Liver (tissue), 9 donors: Measurements from ENCODE around the gene AP5S1. TPM values are rescaled to one million over a fixed set of nuclear protein-coding genes. Genes with fewer than 3 reads are reported as not detected.
A peak's percentile ranks its signal among the peaks of the same experiment; 100 is the strongest.
"Not testable (repeated sequence)": the region's sequence is repeated elsewhere in the genome, so short reads cannot be mapped to it uniquely, and the experiment has no call there.

Source experiments
- DNase-seq: peaks from one replicate; pipeline ENCODE4 v3.0.0-alpha.2; 2017; ENCODE audit warnings: low spot score
- H3K27ac ChIP-seq, 2 donors: one replicate each; pipeline ENCODE4 v1.7.0; 2013; ENCODE audit warnings: inconsistent platforms in 2 of 2, low read length in 2 of 2, control low read depth in 1 of 2, low read depth in 1 of 2, mild to moderate bottlenecking in 1 of 2
- H3K27me3 ChIP-seq, 4 donors: one replicate each; pipeline versions ENCODE4 v1.6.1 to v1.7.0; 2013; ENCODE audit warnings: low read length in 3 of 4, inconsistent platforms in 1 of 4, mild to moderate bottlenecking in 1 of 4, moderate library complexity in 1 of 4; ENCODE audit not compliant: control insufficient read depth in 4 of 4, insufficient read depth in 4 of 4
- H3K36me3 ChIP-seq, 4 donors: one replicate each; pipeline versions ENCODE4 v1.6.1 to v1.7.0; 2013; ENCODE audit warnings: low read length in 3 of 4, mild to moderate bottlenecking in 3 of 4, low read depth in 1 of 4, moderate library complexity in 1 of 4; ENCODE audit not compliant: control insufficient read depth in 4 of 4, insufficient read depth in 3 of 4
- H3K4me1 ChIP-seq, 4 donors: one replicate each; pipeline versions ENCODE4 v1.6.1 to v1.7.0; 2013; ENCODE audit warnings: low read length in 3 of 4, mild to moderate bottlenecking in 3 of 4, moderate library complexity in 1 of 4; ENCODE audit not compliant: control insufficient read depth in 4 of 4, insufficient read depth in 4 of 4
- H3K4me3 ChIP-seq, 3 donors: one replicate each; pipeline versions ENCODE4 v1.6.1 to v1.7.0; 2013; ENCODE audit warnings: low read length in 3 of 3, control low read depth in 1 of 3, low read depth in 1 of 3, mild to moderate bottlenecking in 1 of 3
- H3K9ac ChIP-seq, 2 donors: one replicate each; pipeline ENCODE4 v1.7.0; 2013; ENCODE audit warnings: low read length in 2 of 2, mild to moderate bottlenecking in 2 of 2, moderate library complexity in 2 of 2, control low read depth in 1 of 2, low read depth in 1 of 2
- H3K9me3 ChIP-seq, 4 donors: one replicate each; pipeline versions ENCODE4 v1.6.1 to v1.7.0; 2013; ENCODE audit warnings: low read length in 3 of 4; ENCODE audit not compliant: control insufficient read depth in 4 of 4
- CTCF ChIP-seq: fragments of 150-350 bp; IDR thresholded peaks from 2 replicates; pipeline ENCODE4 v1.5.1; 2017; ENCODE audit warnings: improper control_type of control experiment, low read depth, low read length; ENCODE audit not compliant: missing input control
- EGR1 ChIP-seq, 2 donors: IDR thresholded peaks; 2 replicates each; pipeline ENCODE4 v1.6.1; 2016 to 2018; ENCODE audit warnings: antibody characterized with exemption in 2 of 2, low read depth in 2 of 2
- FOXA2 ChIP-seq: IDR thresholded peaks from 2 replicates; pipeline ENCODE4 v1.6.1; 2016; ENCODE audit warnings: antibody characterized with exemption
- GABPA ChIP-seq, 2 donors: IDR thresholded peaks in 1 of 2; conservative IDR thresholded peaks in 1 of 2; 2 replicates each; pipeline ENCODE4 v1.6.1; 2016; ENCODE audit warnings: antibody characterized with exemption in 2 of 2, mild to moderate bottlenecking in 1 of 2, moderate library complexity in 1 of 2
- HNF4A ChIP-seq, 2 donors: conservative IDR thresholded peaks; 2 replicates each; pipeline ENCODE4 v1.6.1; 2016; ENCODE audit warnings: antibody characterized with exemption in 2 of 2, mild to moderate bottlenecking in 2 of 2
- HNF4G ChIP-seq: IDR thresholded peaks from 2 replicates; pipeline ENCODE4 v1.6.1; 2016; ENCODE audit warnings: antibody characterized with exemption
- JUND ChIP-seq, 2 donors: IDR thresholded peaks; 2 replicates each; pipeline ENCODE4 v1.6.1; 2016; ENCODE audit warnings: antibody characterized with exemption in 2 of 2
- NR2F2 ChIP-seq: IDR thresholded peaks from 2 replicates; pipeline ENCODE4 v1.6.1; 2016; ENCODE audit warnings: antibody characterized with exemption
- REST ChIP-seq: IDR thresholded peaks from 2 replicates; pipeline ENCODE4 v1.6.1; 2016; ENCODE audit warnings: antibody characterized with exemption, mild to moderate bottlenecking
- RXRA ChIP-seq, 2 donors: IDR thresholded peaks; 2 replicates each; pipeline ENCODE4 v1.6.1; 2017 to 2018; ENCODE audit warnings: antibody characterized with exemption in 2 of 2, mild to moderate bottlenecking in 1 of 2
- SP1 ChIP-seq: IDR thresholded peaks from 2 replicates; pipeline ENCODE4 v1.6.1; 2018; ENCODE audit warnings: antibody characterized with exemption, mild to moderate bottlenecking
- TAF1 ChIP-seq: conservative IDR thresholded peaks from 2 replicates; pipeline ENCODE4 v1.6.1; 2016; ENCODE audit warnings: antibody characterized with exemption, mild to moderate bottlenecking
- YY1 ChIP-seq: IDR thresholded peaks from 2 replicates; pipeline ENCODE4 v1.6.1; 2016; ENCODE audit warnings: antibody characterized with exemption, mild to moderate bottlenecking
- WGBS: extraction: QIAGEN DNeasy Blood & Tissue Kit; methylation state at CpG from one replicate; pipeline ENCODE4 v1.1.7; 2013; 5-methylcytosine and 5-hydroxymethylcytosine counted together
- polyA plus RNA-seq, 2 donors: library from polyadenylated mRNA; stranded (reverse) in 1 of 2; unstranded in 1 of 2; fragments of 200-250 nt in 1 of 2; fragments of >200 nt in 1 of 2; fragmentation: Nextera tagmentation in 1 of 2; extraction: Ambion mirVana in 1 of 2; gene quantifications; one replicate each; pipeline versions ENCODE4 v1.2.1 to v1.2.3, GENCODE V29; 2013 to 2015
- total RNA-seq, 2 donors: library from RNA; depleted of rRNA; stranded (reverse); fragments of >200 nt; gene quantifications; one replicate each; pipeline ENCODE4 v1.2.3, GENCODE V29; 2014
- TF ChIP-seq, protein P1 (sequence below): IDR thresholded peaks from 2 replicates; pipeline ENCODE4 v1.6.1; 2016; ENCODE audit warnings: antibody characterized with exemption
- donor health status: healthy.
- donor health status: healthy.
- donor health status: healthy.
- donor health status: healthy.
- donor health status: healthy.

The AP5S1 gene
- total and polyA plus RNA-seq, 4 donors: 9.1 to 14.5 (median 11.1) TPM

DNA sequence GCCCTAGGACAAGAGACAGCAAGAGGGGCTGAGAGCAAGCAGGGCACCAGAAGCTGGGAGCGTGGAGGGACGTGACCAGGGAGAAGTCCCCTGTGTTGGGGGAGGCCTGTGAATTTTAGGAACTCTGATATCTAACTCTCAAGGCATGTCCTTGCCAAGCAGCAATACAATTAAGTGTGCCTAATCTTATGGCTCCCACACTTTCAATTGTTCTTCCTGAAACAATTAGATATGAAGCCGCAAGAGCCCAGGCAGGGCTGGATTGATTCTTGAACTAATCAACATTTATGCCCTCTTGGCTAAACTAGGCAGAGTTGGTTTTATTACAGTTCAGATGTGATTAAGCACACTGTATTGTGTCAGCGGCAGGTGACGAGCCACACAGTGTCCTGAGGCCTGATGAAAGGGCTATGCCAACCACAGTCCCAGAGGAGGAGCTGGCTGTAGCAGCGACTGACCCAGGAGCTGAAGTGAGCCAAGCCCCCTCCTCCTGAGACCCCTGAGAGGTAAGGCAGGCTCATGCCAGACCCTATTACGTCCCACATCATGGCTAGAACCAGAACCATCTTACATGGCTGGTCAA, 22.1 kb downstream of the AP5S1 start:
- no peaks in the 10 kb centered on the region for H3K27me3 ChIP-seq
- DNase-seq: no peak
- no peak overlapping the region for H3K9ac ChIP-seq
- no peak overlapping the region for H3K27ac ChIP-seq
- no peak overlapping the region for H3K4me3 ChIP-seq
- H3K9me3 ChIP-seq: no peaks in the 10 kb centered on the region
- H3K36me3 ChIP-seq: no peaks in the 10 kb centered on the region
- no peak for TF ChIP-seq RXRA (IDR thresholded peaks at IDR 0.05)
- TF ChIP-seq YY1: no peak
- TF ChIP-seq NR2F2: no peak
- TF ChIP-seq JUND (IDR thresholded peaks at IDR 0.05): no peak
- no peak for TF ChIP-seq HNF4A (conservative IDR thresholded peaks at IDR 0.05)
- TF ChIP-seq CTCF: no peak
- TF ChIP-seq GABPA (IDR thresholded peaks at IDR 0.05 in 1 of 2, conservative IDR thresholded peaks at IDR 0.05 in 1 of 2): no peak
- no peak for TF ChIP-seq REST
- H3K4me1 ChIP-seq: peaks cover 0 to 11% (median 1%) of the 10 kb centered on the region in 4 donors
- WGBS: 80% methylated on average over 7 of the region's 7 CpGs

- Histone ChIP-seq H3K9ac (no peak overlapping the region), H3K27ac (no peak overlapping the region), H3K36me3 (no peaks in the 10 kb centered on the region), H3K27me3 (no peaks in the 10 kb centered on the region), H3K4me1 (peaks cover 4 to 16% (median 9%) of the 10 kb centered on the region in 4 donors), H3K4me3 (no peak overlapping the region), H3K9me3 (no peaks in the 10 kb centered on the region)
- 74% methylated on average over 5 of the region's 5 CpGs for WGBS
- peak; percentile 79 for DNase-seq
- no peak for TF ChIP-seq CTCF
- no peak for TF ChIP-seq GABPA (IDR thresholded peaks at IDR 0.05 in 1 of 2, conservative IDR thresholded peaks at IDR 0.05 in 1 of 2)
- TF ChIP-seq SP1: no peak
- TF ChIP-seq FOXA2: no peak
- TF ChIP-seq HNF4G: no peak
- no peak for TF ChIP-seq EGR1 (IDR thresholded peaks at IDR 0.05; ENCODE audit: low read depth in 2 of 2)
- TF ChIP-seq, protein P1, sequence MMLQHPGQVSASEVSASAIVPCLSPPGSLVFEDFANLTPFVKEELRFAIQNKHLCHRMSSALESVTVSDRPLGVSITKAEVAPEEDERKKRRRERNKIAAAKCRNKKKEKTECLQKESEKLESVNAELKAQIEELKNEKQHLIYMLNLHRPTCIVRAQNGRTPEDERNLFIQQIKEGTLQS: no peak
- no peak for TF ChIP-seq TAF1
Measured at GRCh38 chr20:3843490-3843889, 23.1 kb downstream of the AP5S1 start.

GRCh38 chr20:3843990-3844619, 23.8 kb downstream of the AP5S1 start:
- H3K9me3 ChIP-seq, H3K36me3 ChIP-seq, H3K27ac ChIP-seq, H3K4me3 ChIP-seq, H3K9ac ChIP-seq, H3K27me3 ChIP-seq, DNase-seq: not testable (repeated sequence)
- 96% methylated on average over 9 of the region's 9 CpGs for WGBS
- peaks cover 6 to 16% (median 14%) of the 10 kb centered on the region in 4 donors for H3K4me1 ChIP-seq
